ENCODE measurements around the gene ARHGEF28.

ARHGEF28 gene

GRCh38 chr5:73945505-73945904 is 319.5 kb downstream of the ARHGEF28 start:
- no peak for DNase-seq

- DNase-seq = no peak
These were observed 320.3 kb downstream of the ARHGEF28 start for GRCh38 chr5:73946278-73946677.

GRCh38 chr5:73946919-73947602 is 321.1 kb downstream of the ARHGEF28 start:
- no peak for DNase-seq

GRCh38 chr5:73947906-73948640 is 322.1 kb downstream of the ARHGEF28 start:
- no peak for DNase-seq

GRCh38 chr5:73948720-73949119 is 322.7 kb downstream of the ARHGEF28 start:
- no peak for DNase-seq

GRCh38 chr5:73950441-73950873 is 324.5 kb downstream of the ARHGEF28 start:
- DNase-seq = no peak

- no peak for DNase-seq
These were observed 325.0 kb downstream of the ARHGEF28 start for GRCh38 chr5:73950912-73951430.

GRCh38 chr5:73952872-73953271 is 326.9 kb downstream of the ARHGEF28 start:
- no peak for DNase-seq

GRCh38 chr5:73954381-73954780 is 328.4 kb downstream of the ARHGEF28 start:
- no peak for DNase-seq

GRCh38 chr5:73955271-73955846 is 329.4 kb downstream of the ARHGEF28 start:
- no peak for DNase-seq

GRCh38 chr5:73957397-73958001 is 331.5 kb downstream of the ARHGEF28 start:
- DNase-seq = no peak

GRCh38 chr5:73958037-73958436 is 332.0 kb downstream of the ARHGEF28 start:
- no peak for DNase-seq

GRCh38 chr5:73960023-73960422 is 334.0 kb downstream of the ARHGEF28 start:
- DNase-seq = no peak

- DNase-seq = no peak
These were observed 334.4 kb downstream of the ARHGEF28 start for GRCh38 chr5:73960426-73960825.

GRCh38 chr5:73962801-73963425 is 336.9 kb downstream of the ARHGEF28 start:
- no peak for DNase-seq

GRCh38 chr5:73964352-73964865 is 338.4 kb downstream of the ARHGEF28 start:
- DNase-seq = no peak

- no peak for DNase-seq
These were observed 340.5 kb downstream of the ARHGEF28 start for GRCh38 chr5:73966451-73966850.

GRCh38 chr5:73967347-73967746 is 341.4 kb downstream of the ARHGEF28 start:
- no peak for DNase-seq

GRCh38 chr5:73968246-73968645 is 342.2 kb downstream of the ARHGEF28 start:
- DNase-seq = no peak

GRCh38 chr5:73968729-73969128 is 342.7 kb downstream of the ARHGEF28 start:
- DNase-seq = no peak

GRCh38 chr5:73969195-73970036 is 343.4 kb downstream of the ARHGEF28 start:
- DNase-seq = no peak

- DNase-seq = no peak
These were observed 345.3 kb downstream of the ARHGEF28 start for GRCh38 chr5:73971326-73971725.

Data from activated CD8-positive, alpha-beta memory T cell treated with anti-CD3 and anti-CD28 coated beads for 24 hours (primary cell).